Retinal pigment epithelial cell (primary cell): ENCODE results near the gene TDRD6.
A peak's percentile ranks its signal among the peaks of the same experiment; 100 is the strongest.

Experiments used
- DNase-seq: peaks from one replicate; pipeline ENCODE4 v3.0.0-alpha.2; 2010; ENCODE audit warnings: low read depth
- H3K4me3 ChIP-seq: 2 replicates; pipeline ENCODE4 v1.5.1; 2011; ENCODE audit warnings: mild to moderate bottlenecking, low read length, control low read depth, moderate library complexity
- TF ChIP-seq, protein P1 (sequence below): conservative IDR thresholded peaks from 2 replicates; pipeline ENCODE4 v1.5.1; 2011; ENCODE audit warnings: low read depth, low read length, control low read depth, inconsistent platforms

TDRD6 gene

DNA sequence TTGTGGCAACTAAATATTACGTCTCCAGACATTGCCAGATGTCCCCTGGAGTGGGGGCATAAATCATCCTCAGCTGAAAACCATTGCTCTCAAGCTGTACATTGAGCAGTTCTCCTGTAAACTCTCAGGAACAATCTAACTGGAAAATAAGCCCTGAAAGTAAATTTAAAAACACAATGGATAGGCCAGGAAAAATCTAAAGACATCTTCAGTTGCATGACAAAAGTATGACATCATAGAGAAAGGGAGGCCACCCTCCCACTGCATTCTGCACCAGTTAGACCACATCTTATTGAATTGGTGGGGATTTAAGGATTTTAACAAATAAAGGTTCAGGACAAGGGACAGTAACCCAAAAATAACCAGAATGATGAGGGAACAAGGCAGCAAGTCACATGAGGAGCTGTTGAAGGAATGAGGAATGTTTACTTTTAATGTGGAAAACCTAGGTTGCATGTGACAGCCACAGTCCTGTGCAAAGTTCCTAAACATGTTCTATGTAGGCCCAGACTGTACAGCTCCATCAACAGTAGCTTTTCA is 42.2 kb downstream of the TDRD6 start:
- DNase-seq = no peak
- TF ChIP-seq, protein P1, sequence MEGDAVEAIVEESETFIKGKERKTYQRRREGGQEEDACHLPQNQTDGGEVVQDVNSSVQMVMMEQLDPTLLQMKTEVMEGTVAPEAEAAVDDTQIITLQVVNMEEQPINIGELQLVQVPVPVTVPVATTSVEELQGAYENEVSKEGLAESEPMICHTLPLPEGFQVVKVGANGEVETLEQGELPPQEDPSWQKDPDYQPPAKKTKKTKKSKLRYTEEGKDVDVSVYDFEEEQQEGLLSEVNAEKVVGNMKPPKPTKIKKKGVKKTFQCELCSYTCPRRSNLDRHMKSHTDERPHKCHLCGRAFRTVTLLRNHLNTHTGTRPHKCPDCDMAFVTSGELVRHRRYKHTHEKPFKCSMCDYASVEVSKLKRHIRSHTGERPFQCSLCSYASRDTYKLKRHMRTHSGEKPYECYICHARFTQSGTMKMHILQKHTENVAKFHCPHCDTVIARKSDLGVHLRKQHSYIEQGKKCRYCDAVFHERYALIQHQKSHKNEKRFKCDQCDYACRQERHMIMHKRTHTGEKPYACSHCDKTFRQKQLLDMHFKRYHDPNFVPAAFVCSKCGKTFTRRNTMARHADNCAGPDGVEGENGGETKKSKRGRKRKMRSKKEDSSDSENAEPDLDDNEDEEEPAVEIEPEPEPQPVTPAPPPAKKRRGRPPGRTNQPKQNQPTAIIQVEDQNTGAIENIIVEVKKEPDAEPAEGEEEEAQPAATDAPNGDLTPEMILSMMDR = no peak
- no peak overlapping the region for H3K4me3 ChIP-seq

DNA sequence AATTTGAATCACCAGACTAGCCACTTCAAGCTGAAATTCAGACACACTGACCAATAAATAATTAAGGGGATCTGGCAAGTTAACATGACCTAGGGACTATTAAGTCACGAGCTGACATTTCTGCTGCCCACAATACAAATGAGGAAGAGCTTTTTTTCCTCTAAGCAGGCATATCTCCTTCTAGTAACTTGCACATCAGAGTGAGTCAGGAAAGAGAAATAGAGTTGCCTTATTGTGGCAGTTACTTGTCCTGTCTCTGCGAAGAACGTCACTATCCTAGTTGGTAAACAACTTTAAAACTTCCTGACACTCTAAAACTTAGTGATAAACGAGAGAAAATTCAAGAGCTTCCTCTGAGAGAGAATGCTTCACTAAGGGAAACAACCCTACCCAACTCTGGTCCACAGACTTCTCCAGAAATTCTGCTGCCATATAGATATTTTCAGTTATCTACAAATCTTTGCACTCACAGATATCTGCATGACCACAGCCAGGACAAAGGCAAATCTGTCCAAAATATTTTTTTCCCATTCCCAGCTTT is 43.3 kb downstream of the TDRD6 start:
- TF ChIP-seq, protein P1 = no peak
- no peak for DNase-seq
- H3K4me3 ChIP-seq = no peak overlapping the region

DNA sequence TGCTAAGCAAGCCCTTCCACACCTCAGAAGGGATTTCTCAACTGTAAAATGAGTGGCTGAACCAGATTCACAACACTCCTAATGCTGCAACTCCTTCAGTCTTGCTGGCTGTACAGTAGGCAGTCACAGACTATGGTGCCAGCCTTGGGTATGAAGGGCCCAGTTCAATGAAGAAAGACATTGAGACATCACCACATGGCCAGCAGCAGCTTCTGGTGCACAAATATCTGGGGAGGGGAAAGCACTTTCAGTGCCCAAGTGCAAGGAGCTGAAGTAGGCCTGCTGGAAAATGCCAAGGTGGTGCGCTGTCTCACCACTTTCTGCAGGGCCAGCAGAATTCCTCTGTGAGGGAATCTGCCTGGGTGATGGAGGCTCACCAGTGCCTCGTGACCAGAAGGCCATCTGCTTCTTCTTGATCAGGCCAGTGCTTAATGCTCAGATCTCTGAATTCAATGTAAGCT is 45.7 kb downstream of the TDRD6 start:
- TF ChIP-seq, protein P1 = no peak
- DNase-seq = no peak
- no peak overlapping the region for H3K4me3 ChIP-seq

DNA sequence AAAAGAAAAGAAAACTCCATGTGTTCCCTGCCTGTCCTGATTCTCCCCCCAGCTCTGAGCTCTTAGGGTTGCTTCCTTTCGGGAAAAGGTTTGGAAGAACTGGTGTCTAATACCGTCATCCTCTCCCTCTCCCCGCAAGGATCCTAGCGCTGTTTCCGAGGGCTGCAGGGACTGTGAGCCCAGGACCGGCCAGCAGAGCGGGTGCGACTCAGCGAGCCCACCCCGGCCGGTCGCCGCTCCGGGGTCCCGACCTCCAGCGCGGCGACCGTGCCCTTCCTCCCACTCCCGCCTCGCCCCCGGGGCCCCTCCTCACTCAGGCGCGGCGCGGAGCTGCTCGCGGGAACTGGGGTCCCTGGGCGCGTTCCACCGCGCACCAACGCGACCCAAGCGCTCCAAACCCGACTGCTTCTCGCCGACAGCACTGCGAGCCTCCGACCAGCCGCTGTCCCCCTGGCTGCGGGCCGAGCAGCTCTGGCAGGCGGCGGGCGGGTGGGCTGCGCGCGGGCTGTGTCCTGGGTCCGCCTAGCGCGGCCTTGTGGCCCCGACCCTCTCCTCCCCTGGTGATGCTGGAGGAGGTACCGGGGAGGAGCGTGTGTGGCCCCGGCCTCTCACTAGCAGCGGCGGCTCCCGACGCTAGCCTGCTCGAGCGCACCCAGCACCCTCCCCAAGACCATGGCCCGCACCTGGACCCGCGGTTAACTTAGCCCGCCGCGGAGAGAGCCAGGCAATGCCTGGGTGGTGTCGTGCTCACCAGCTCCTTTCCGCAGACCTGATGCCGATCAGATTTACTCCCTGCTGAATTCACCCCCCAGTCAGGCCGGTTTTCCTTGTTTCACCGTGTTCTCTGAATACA is 47.4 kb downstream of the TDRD6 start, which contains the start of gene PLA2G7:
Gene PLA2G7 (minus strand): TSS at position 509 of the 853 bp plus-strand sequence. CDS start 12,484 bp downstream, outside the sequence.
- TF ChIP-seq, protein P1 = no peak
- H3K4me3 ChIP-seq = peak within 1 kb of the TSS; percentile 59
- no peak for DNase-seq

DNA sequence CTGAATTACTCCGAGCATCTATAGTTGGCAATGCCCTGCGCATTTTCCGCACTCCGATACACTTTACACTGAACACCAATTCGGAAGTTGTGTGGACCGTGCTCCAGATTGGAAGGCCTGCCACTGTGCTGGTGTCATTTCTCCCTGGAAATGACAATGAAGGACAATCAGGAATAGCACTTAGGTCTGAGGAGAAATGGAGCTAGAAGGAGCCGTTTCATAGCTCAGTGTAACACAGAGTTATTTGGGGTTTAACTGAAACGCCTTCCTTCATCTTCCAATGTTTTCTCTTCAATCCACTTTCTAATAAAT is 48.0 kb downstream of the TDRD6 start:
- no peak for DNase-seq
- peak overlapping the region; percentile 59 for H3K4me3 ChIP-seq
- TF ChIP-seq, protein P1 = no peak

DNA sequence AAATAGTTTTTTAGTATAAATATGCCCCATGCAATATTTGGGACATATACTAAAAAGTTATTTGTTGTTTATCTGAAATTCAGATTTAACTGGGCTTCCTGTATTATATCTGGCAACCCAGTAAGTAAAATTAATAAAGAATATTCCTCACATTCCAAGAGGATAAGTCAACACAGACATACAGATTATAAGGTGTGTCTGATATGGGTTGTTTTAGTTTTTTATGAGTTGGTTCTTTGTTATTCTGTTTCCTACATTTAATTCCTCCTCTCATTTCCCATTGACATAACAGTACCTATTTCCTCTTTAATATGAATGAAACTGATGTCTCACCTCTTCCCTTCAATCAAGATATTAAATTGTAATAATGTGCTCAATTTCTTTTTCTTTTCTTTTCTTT is 49.2 kb downstream of the TDRD6 start:
- DNase-seq = no peak
- H3K4me3 ChIP-seq = no peak overlapping the region
- TF ChIP-seq, protein P1 = no peak
